Panc1 (cell line): ENCODE data around the gene NLGN2. TPM values are rescaled to one million over a fixed set of nuclear protein-coding genes. Genes with fewer than 3 reads are reported as not detected.

Experiments
- ATAC-seq: fragments of 200-7000 bp; cut with Tn5 transposase; 2 replicates; pipeline ENCODE4 v1.9.1; 2020; ENCODE audit warnings: mild to moderate bottlenecking, moderate library complexity
- BruUV-seq: library from RNA; stranded (reverse); fragments of 400-500 nt; replicated peaks from 2 replicates; lab custom pipeline; 2021; lab: Mats Ljungman, UMichigan
- CTCF ChIA-PET: fragments of 300-600 bp; sonication (Branson Sonifier 250); formaldehyde crosslinking; loops from one replicate; lab custom pipeline; 2022; ENCODE audit warnings: antibody characterized with exemption; lab: Charles Lee
- POLR2A ChIA-PET: fragments of 300-600 bp; sonication (Branson Sonifier 250); formaldehyde crosslinking; loops from one replicate; lab custom pipeline; 2022; ENCODE audit warnings: antibody characterized with exemption; lab: Charles Lee
- DNase-seq: peaks from one replicate; pipeline ENCODE4 v3.0.0-alpha.2; 2010; ENCODE audit warnings: low read depth, low spot score
- H3K27ac ChIP-seq: 2 replicates; pipeline ENCODE4 v1.5.1; 2011; ENCODE audit warnings: mild to moderate bottlenecking, low read length, inconsistent platforms
- H3K27me3 ChIP-seq: fragments of 200-500 bp; sonication (Bioruptor generic); 2 replicates; pipeline ENCODE4 v1.6.0; 2014; ENCODE audit warnings: low read length, inconsistent platforms; ENCODE audit not compliant: control insufficient read depth, insufficient read depth
- H3K36me3 ChIP-seq: fragments of 200-500 bp; sonication (Bioruptor generic); 2 replicates; pipeline ENCODE4 v1.5.1; 2014; ENCODE audit warnings: inconsistent platforms, mild to moderate bottlenecking, low read length, moderate library complexity; ENCODE audit not compliant: control insufficient read depth, insufficient read depth
- H3K4me1 ChIP-seq: 2 replicates; pipeline ENCODE4 v1.5.1; 2011; ENCODE audit warnings: inconsistent platforms, mild to moderate bottlenecking, low read length, moderate library complexity; ENCODE audit not compliant: control insufficient read depth, insufficient read depth
- H3K4me3 ChIP-seq, 2 experiments: 2 replicates each; pipeline ENCODE4 v1.5.1; 2011 to 2012; ENCODE audit warnings: low read depth in 2 of 2, low read length in 2 of 2, mild to moderate bottlenecking in 2 of 2, inconsistent platforms in 1 of 2, moderate library complexity in 1 of 2
- H3K9me3 ChIP-seq: fragments of 200-500 bp; sonication (Bioruptor generic); 2 replicates; pipeline ENCODE4 v1.5.1; 2014; ENCODE audit warnings: low read depth, mild to moderate bottlenecking, inconsistent platforms, low read length, moderate library complexity; ENCODE audit not compliant: control insufficient read depth, insufficient read depth
- CTCF ChIP-seq: fragments of 450-650 bp; IDR thresholded peaks from 2 replicates; pipeline ENCODE4 v1.5.1; 2017; ENCODE audit warnings: mild to moderate bottlenecking
- POLR2AphosphoS5 ChIP-seq: IDR thresholded peaks from 2 replicates; pipeline ENCODE4 v1.6.1; 2012; ENCODE audit warnings: mild to moderate bottlenecking, low read depth, low read length, moderate library complexity
- REST ChIP-seq, 2 experiments: IDR thresholded peaks; 2 replicates each; pipeline ENCODE4 v1.6.1; 2011 to 2012; ENCODE audit warnings: low read depth in 2 of 2, control low read depth in 1 of 2, low read length in 1 of 2, mild to moderate bottlenecking in 1 of 2, moderate library complexity in 1 of 2; ENCODE audit not compliant: insufficient read depth in 1 of 2
- SIN3A ChIP-seq: IDR thresholded peaks from 2 replicates; pipeline ENCODE4 v1.6.1; 2012; ENCODE audit warnings: low read depth, mild to moderate bottlenecking, low read length, moderate library complexity, borderline replicate concordance; ENCODE audit not compliant: insufficient read depth
- TCF7L2 ChIP-seq: IDR thresholded peaks from 2 replicates; pipeline ENCODE4 v1.6.1; 2011; ENCODE audit warnings: mild to moderate bottlenecking, low read depth, low read length, inconsistent platforms
- in situ Hi-C: cut with HindIII; loops from 2 replicates; pipeline ENCODE4 v1.10.0; 2016; ENCODE audit warnings: low sequenced_read_pairs, low pct_unique_long_range_greater_than_20kb
- intact Hi-C: fragments of 100-400 bp; cut with micrococcal nuclease; formaldehyde crosslinking; loops from one replicate; pipeline ENCODE4 v1.10.0; 2022; ENCODE audit not compliant: unreplicated experiment
- total RNA-seq: library from RNA; stranded (reverse); gene quantifications from one replicate; pipeline ENCODE4 v1.2.1, GENCODE V29; 2021; ENCODE audit not compliant: unreplicated experiment

Gene NLGN2
- total RNA-seq, 1 experiment from 2014 or later = 33.6 TPM

GRCh38 chr17:7370853-7371252, 36.8 kb upstream of the NLGN2 start:
- CTCF ChIA-PET = no interaction called here
- H3K27ac ChIP-seq = no peak overlapping the region
- ATAC-seq (no peak), DNase-seq (no peak)
- intact Hi-C loops = no loop called here
- H3K4me1 ChIP-seq = no peaks in the 10 kb centered on the region
- no peak overlapping the region for H3K4me3 ChIP-seq
- H3K27me3 ChIP-seq = no peaks in the 10 kb centered on the region
- no peaks in the 10 kb centered on the region for H3K9me3 ChIP-seq
- no TSS peak for BruUV-seq
- POLR2A ChIA-PET = interaction anchor here (0.6 kb wide), 1 partner anchor 279 kb away, joined by 8 read pairs; no protein-coding TSS in a partner anchor
- in situ Hi-C loops = no loop called here
- TF ChIP-seq REST (IDR thresholded peaks at IDR 0.05; ENCODE audit: insufficient read depth in 1 of 2, low read depth in 2 of 2, low read length in 1 of 2) (no peak), SIN3A (no peak), CTCF (no peak), TCF7L2 (no peak), POLR2AphosphoS5 (no peak)
- no peaks in the 10 kb centered on the region for H3K36me3 ChIP-seq

- CTCF ChIA-PET = no interaction called here
- no peak for DNase-seq
- in situ Hi-C loops (no loop called here), intact Hi-C loops (no loop called here)
- Histone ChIP-seq H3K27ac (no peak overlapping the region), H3K36me3 (no peaks in the 10 kb centered on the region), H3K4me1 (no peaks in the 10 kb centered on the region), H3K9me3 (peaks cover 3% of the 10 kb centered on the region; the same call in 1 of the 2 replicates), H3K27me3 (no peaks in the 10 kb centered on the region), H3K4me3 (no peak overlapping the region)
- BruUV-seq = no TSS peak
- ATAC-seq = no peak
- no peak for TF ChIP-seq CTCF
- no peak for TF ChIP-seq REST (IDR thresholded peaks at IDR 0.05; ENCODE audit: insufficient read depth in 1 of 2, low read depth in 2 of 2, low read length in 1 of 2)
- no peak for TF ChIP-seq TCF7L2
- TF ChIP-seq POLR2AphosphoS5 = no peak
- no peak for TF ChIP-seq SIN3A
- POLR2A ChIA-PET = interaction anchor here (0.7 kb wide), 1 partner anchor 164 kb away, joined by 3 read pairs; no protein-coding TSS in a partner anchor
These were observed 33.3 kb upstream of the NLGN2 start for GRCh38 chr17:7374353-7374752.
